ELF-1 (cell line): ENCODE data around the gene ATP5MK.
"Not testable (repeated sequence)": the region's sequence is repeated elsewhere in the genome, so short reads cannot be mapped to it uniquely, and the experiment has no call there.

Experiments used
- DNase-seq: peaks from one replicate; pipeline ENCODE4 v3.0.0-alpha.2; 2016; ENCODE audit warnings: low read depth, low spot score

ATP5MK gene

DNA sequence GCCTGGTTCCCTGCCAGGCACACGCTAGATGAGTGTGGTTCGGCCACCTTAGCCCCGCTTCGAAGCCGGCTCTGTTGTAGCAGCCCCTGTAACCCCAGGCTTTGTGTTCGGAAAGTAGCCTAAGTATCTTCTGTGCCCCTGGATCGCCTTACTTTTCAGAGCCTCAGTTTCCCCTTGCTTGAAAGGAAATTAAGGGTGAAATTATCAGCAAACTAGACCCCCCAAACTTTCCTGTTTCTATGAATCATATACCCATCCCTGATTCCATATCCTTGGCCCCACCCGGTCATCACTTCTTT is 463 bp upstream of the ATP5MK start:
- no peak for DNase-seq

GRCh38 chr10:103395754-103396066 is 565 bp downstream of the ATP5MK start:
- peak; percentile 32 for DNase-seq

DNA sequence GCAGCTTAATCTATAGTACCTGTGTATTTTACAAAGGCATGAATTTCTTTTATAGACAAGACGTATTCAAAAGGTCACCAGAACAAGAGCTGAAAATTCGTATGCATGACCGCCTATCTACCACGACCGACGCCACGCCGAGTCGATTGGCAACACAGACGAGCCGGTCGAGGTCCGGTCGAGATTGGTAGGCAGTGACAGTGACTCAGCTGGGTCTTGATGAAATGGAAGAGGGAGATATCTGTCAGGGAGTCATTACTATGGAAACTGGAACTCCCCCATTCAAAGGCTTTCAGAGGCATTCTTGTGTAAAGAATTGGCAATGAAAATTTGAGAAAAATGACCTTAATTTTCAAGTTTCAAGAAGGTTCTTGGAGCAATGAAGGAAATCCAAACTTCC is 2.1 kb downstream of the ATP5MK start:
- peak; percentile 9 for DNase-seq

GRCh38 chr10:103382769-103383168 is 13.5 kb downstream of the ATP5MK start:
- no peak for DNase-seq

DNA sequence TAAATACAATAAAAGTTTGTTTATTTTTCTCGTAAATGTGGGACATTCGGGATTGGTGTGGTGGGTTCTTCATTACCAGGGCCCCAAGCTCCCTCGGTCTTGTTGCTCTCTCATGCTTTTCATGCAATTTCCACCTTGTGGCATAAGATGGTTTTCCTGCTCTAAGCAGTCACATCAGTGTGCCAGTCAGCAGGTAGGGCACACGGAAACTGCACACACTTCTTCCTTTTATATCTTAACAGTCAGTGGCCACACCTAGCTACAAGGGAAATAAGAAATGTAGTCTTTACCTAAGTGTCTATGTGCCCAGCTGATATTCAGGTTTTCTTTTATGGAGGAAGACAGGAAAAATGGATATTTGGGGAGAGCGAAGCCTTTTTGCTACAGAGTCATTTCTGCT is 22.0 kb downstream of the ATP5MK start:
- no peak for DNase-seq

DNA sequence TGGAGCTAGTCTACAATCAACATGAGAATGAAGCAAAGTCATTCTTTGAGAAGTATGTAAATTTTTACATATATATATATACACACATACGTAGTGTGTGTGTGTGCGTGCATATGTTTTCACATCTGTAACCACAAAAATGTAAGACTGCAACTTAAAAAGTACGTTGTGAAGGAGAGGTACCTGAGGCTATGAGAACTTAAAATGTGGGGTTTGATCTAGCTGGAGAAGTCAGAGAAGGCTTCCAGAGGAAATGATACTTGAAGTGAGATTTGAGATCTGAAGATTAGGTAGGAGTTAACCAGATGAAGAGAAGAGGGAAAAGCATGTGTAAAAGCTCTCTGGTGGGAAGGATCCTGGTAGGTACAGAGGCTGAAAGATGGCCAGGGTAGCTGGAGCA is 22.7 kb downstream of the ATP5MK start:
- DNase-seq: no peak

- DNase-seq: peak; percentile 92
Measured at GRCh38 chr10:103367782-103368518, 28.3 kb downstream of the ATP5MK start, which contains the start of gene TAF5. TAF5 (plus strand) TSS chr10:103367976; CDS start chr10:103367990, 14 bp downstream.

- DNase-seq: no peak
Measured at GRCh38 chr10:103367379-103367781, 28.9 kb downstream of the ATP5MK start.

- not testable (repeated sequence) for DNase-seq
Measured at GRCh38 chr10:103360791-103361190, 35.5 kb downstream of the ATP5MK start.

- DNase-seq: not testable (repeated sequence)
Measured at GRCh38 chr10:103359493-103359892, 36.8 kb downstream of the ATP5MK start.

DNA sequence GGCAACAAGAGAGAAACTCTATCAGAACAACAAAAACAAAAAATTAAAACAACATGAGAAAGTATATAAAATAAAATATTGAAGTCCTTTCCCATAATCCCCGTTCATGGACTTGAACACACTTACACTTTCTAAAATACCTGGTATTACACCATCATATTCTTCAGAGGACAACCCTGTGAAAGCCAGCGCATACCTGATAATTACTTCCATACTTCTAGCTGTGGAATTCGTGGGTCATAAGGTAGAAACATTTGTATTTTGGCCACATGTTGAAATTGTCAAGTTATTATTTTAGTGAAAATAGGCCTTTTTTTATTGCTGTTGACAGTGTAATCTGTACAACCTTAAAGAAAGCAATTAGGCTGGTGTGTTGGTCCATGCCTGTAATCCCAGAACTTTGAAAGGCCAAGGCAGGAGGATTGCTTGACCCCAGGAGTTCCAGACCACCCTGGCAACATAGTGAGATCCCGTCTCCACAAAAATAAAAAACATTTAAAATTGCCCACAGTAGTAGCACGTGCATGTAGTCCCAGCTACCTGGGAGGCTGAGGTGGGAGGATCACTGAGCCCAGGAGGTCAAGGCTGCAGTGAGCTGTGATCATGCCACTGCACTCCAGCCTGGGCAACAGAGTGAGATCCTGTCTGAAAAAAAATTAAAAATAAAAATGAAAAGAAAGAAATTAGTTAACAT is 40.2 kb downstream of the ATP5MK start:
- no peak for DNase-seq

GRCh38 chr10:103354567-103354966 is 41.7 kb downstream of the ATP5MK start:
- DNase-seq: not testable (repeated sequence)

DNA sequence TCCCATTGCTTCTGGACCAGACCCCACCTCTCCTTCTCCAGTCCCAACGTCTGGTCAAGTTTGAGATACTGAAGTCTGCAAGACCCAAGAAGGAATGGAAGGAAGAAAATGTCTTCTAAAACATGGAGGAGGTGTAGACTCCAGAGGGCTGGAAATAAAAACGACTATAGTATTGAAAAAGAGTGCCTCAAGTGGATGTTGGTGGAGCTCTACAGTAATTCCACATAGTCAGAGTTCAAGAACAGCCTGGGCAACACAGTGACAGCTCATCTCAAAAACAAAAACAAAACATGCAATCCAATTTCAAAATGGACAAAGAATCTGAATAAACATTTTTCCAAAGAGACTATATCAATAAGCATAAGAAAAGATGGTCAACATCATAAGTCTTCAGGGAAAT is 43.0 kb downstream of the ATP5MK start:
- DNase-seq: no peak

GRCh38 chr10:103350517-103351260 is 45.6 kb downstream of the ATP5MK start, which contains the start of gene PCGF6:
PCGF6 (minus strand) TSS chr10:103351140; CDS start chr10:103351066, 74 bp downstream.
- DNase-seq: peak; percentile 95

DNA sequence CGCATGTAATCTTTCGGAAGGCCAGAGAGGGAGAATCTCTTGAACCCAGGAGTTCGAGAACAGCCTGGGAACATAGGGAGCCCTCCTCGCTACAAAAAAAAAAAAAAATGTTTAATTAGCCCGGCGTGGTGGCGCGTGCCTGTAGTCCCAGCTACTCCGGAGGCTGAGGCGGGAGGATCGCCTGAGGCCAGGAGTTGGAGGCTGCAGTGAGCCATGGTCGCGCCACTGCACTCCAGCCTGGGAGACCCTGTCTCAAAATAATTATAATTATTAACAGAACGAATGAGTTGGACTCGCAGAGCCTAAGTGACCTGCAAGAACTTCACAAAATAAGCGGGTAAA is 46.1 kb downstream of the ATP5MK start:
- no peak for DNase-seq
